ENCODE data around the gene PLSCR1. TPM values are rescaled to one million over a fixed set of nuclear protein-coding genes. Genes with fewer than 3 reads are reported as not detected.
"Not testable (repeated sequence)": the region's sequence is repeated elsewhere in the genome, so short reads cannot be mapped to it uniquely, and the experiment has no call there.

PLSCR1 gene
- polyA plus RNA-seq, 1 experiment, result 40.4 TPM

GRCh38 chr3:146476094-146476740 is 68.2 kb downstream of the PLSCR1 start:
- TF ChIP-seq CTCF (IDR thresholded peaks at IDR 0.05; ENCODE audit: low read depth, low read length), result no peak
- Histone ChIP-seq H3K27me3 (ENCODE audit: control insufficient read depth, insufficient read depth, low read length) (peaks cover 3% of the 10 kb centered on the region), H3K27ac (ENCODE audit: low read depth, low read length) (no peak overlapping the region), H3K4me3 (ENCODE audit: low read depth, low read length) (no peak overlapping the region), H3K9me3 (ENCODE audit: control insufficient read depth, insufficient read depth, low read length) (no peaks in the 10 kb centered on the region)
- DNase-seq (ENCODE audit: low read depth, low spot score), result no peak
- CTCF ChIA-PET, result no interaction called here
- POLR2A ChIA-PET, result no interaction called here

GRCh38 chr3:146474976-146475375 is 69.4 kb downstream of the PLSCR1 start:
- H3K27ac ChIP-seq (ENCODE audit: low read depth, low read length); H3K9me3 ChIP-seq (ENCODE audit: control insufficient read depth, insufficient read depth, low read length); H3K4me3 ChIP-seq (ENCODE audit: low read depth, low read length); DNase-seq (ENCODE audit: low read depth, low spot score); POLR2A ChIA-PET; CTCF ChIA-PET; H3K27me3 ChIP-seq (ENCODE audit: control insufficient read depth, insufficient read depth, low read length): not testable (repeated sequence)

GRCh38 chr3:146473726-146474125 is 70.7 kb downstream of the PLSCR1 start:
- no peak for DNase-seq (ENCODE audit: low read depth, low spot score)
- POLR2A ChIA-PET, result no interaction called here
- peaks cover 6% of the 10 kb centered on the region; the same call in 1 of the 2 replicates for H3K9me3 ChIP-seq (ENCODE audit: control insufficient read depth, insufficient read depth, low read length)
- H3K27me3 ChIP-seq (ENCODE audit: control insufficient read depth, insufficient read depth, low read length), result peaks cover 3% of the 10 kb centered on the region
- TF ChIP-seq CTCF (IDR thresholded peaks at IDR 0.05; ENCODE audit: low read depth, low read length), result no peak
- CTCF ChIA-PET, result no interaction called here
- no peak overlapping the region for H3K27ac ChIP-seq (ENCODE audit: low read depth, low read length)
- H3K4me3 ChIP-seq (ENCODE audit: low read depth, low read length), result no peak overlapping the region

- no peak for TF ChIP-seq CTCF (IDR thresholded peaks at IDR 0.05; ENCODE audit: low read depth, low read length)
- ChIA-PET CTCF (no interaction called here), POLR2A (no interaction called here)
- Histone ChIP-seq H3K4me3 (ENCODE audit: low read depth, low read length) (no peak overlapping the region), H3K27me3 (ENCODE audit: control insufficient read depth, insufficient read depth, low read length) (peaks cover 3% of the 10 kb centered on the region), H3K9me3 (ENCODE audit: control insufficient read depth, insufficient read depth, low read length) (peaks cover 6% of the 10 kb centered on the region; the same call in 1 of the 2 replicates), H3K27ac (ENCODE audit: low read depth, low read length) (no peak overlapping the region)
- no peak for DNase-seq (ENCODE audit: low read depth, low spot score)
Measured at GRCh38 chr3:146472611-146473010, 71.8 kb downstream of the PLSCR1 start.

GRCh38 chr3:146471012-146471411 is 73.4 kb downstream of the PLSCR1 start:
- POLR2A ChIA-PET, result no interaction called here
- TF ChIP-seq CTCF (IDR thresholded peaks at IDR 0.05; ENCODE audit: low read depth, low read length), result no peak

More at GRCh38 chr3:146471012-146471411, 73.4 kb downstream of the PLSCR1 start:
- Histone ChIP-seq H3K27me3 (ENCODE audit: control insufficient read depth, insufficient read depth, low read length) (no peaks in the 10 kb centered on the region), H3K4me3 (ENCODE audit: low read depth, low read length) (no peak overlapping the region), H3K27ac (ENCODE audit: low read depth, low read length) (no peak overlapping the region), H3K9me3 (ENCODE audit: control insufficient read depth, insufficient read depth, low read length) (peaks cover 6% of the 10 kb centered on the region; the same call in 1 of the 2 replicates)
- CTCF ChIA-PET, result interaction anchor here (0.6 kb wide), 1 partner anchor 144 kb away, joined by 3 read pairs; no protein-coding TSS in a partner anchor
- DNase-seq (ENCODE audit: low read depth, low spot score), result no peak
